A673 (cell line): ENCODE results near the gene ADD3.

Experiments
- CTCF ChIP-seq: fragments of 300-800, 200-600 bp; sonication (generic); conservative IDR thresholded peaks from 2 replicates; pipeline ENCODE4 v1.5.1; 2017; ENCODE audit warnings: low read depth, mild to moderate bottlenecking, antibody characterized with exemption, low read length, moderate library complexity, mixed read lengths
- EZH2 ChIP-seq: fragments of 200-600 bp; sonication (generic); IDR thresholded peaks from 2 replicates; pipeline ENCODE4 v1.6.1; 2017; ENCODE audit warnings: borderline replicate concordance, low read depth, mild to moderate bottlenecking, mixed read lengths, antibody characterized with exemption, low read length; ENCODE audit not compliant: poor library complexity, severe bottlenecking

- no peak for TF ChIP-seq CTCF
- TF ChIP-seq EZH2, result no peak
These were observed 34.4 kb downstream of the ADD3 start for GRCh38 chr10:110042181-110042580.
